Transverse colon (tissue), 3 donors: ENCODE results near the gene GAS2L2.

ENCODE experiments used
- EP300 ChIP-seq: sonication (generic); formaldehyde crosslinking; IDR thresholded peaks from one replicate; pipeline ENCODE4 v1.6.1; 2017; ENCODE audit warnings: antibody characterized with exemption, low read depth
- POLR2A ChIP-seq: fragments of 450-650 bp; IDR thresholded peaks from one replicate; pipeline ENCODE4 v1.6.1; 2016; ENCODE audit warnings: antibody characterized with exemption, mild to moderate bottlenecking, moderate library complexity
- TF ChIP-seq, protein P1 (sequence below), 5 experiments: fragments of 200-600 bp in 3 of 5; fragments of 450-650 bp in 2 of 5; sonication (generic) in 3 of 5; IDR thresholded peaks; 1 replicate in 2 of 5; 2 replicates in 3 of 5; pipeline ENCODE4 v1.5.1; 2016 to 2017; ENCODE audit warnings: antibody characterized with exemption in 5 of 5, inconsistent platforms in 3 of 5, mild to moderate bottlenecking in 2 of 5, moderate library complexity in 1 of 5

DNA sequence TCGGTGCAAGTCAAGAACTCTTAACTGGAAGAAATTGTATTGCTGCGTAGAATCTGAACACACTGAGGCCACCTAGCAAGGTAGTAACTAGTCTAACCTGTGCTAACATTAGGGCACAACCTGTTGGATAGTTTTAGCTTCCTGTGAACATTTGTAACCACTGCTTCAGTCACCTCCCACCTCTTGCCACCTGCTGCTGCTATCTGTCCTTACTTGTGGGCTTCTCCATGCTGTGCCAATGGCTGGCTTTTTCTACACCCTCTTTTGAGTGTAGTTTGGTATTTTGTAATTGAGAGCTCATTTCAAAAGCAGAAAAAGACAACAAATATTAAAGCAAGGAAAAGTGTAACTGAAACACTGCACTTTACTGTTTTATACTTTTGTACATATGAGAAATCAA, 29.3 kb downstream of the GAS2L2 start:
- TF ChIP-seq, protein P1, sequence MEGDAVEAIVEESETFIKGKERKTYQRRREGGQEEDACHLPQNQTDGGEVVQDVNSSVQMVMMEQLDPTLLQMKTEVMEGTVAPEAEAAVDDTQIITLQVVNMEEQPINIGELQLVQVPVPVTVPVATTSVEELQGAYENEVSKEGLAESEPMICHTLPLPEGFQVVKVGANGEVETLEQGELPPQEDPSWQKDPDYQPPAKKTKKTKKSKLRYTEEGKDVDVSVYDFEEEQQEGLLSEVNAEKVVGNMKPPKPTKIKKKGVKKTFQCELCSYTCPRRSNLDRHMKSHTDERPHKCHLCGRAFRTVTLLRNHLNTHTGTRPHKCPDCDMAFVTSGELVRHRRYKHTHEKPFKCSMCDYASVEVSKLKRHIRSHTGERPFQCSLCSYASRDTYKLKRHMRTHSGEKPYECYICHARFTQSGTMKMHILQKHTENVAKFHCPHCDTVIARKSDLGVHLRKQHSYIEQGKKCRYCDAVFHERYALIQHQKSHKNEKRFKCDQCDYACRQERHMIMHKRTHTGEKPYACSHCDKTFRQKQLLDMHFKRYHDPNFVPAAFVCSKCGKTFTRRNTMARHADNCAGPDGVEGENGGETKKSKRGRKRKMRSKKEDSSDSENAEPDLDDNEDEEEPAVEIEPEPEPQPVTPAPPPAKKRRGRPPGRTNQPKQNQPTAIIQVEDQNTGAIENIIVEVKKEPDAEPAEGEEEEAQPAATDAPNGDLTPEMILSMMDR (IDR thresholded peaks at IDR 0.05) = no peak
- TF ChIP-seq EP300 (no peak), POLR2A (no peak)
